22Rv1 (cell line): ENCODE measurements around the gene ZNF3.

Experiments
- CTCF ChIP-seq: fragments of 450-650 bp; IDR thresholded peaks from 2 replicates; pipeline ENCODE4 v1.5.1; 2017; ENCODE audit warnings: mild to moderate bottlenecking
- ZFX ChIP-seq: fragments of 450-650 bp; IDR thresholded peaks from 2 replicates; pipeline ENCODE4 v1.6.1; 2017; ENCODE audit warnings: antibody characterized with exemption, borderline replicate concordance

GRCh38 chr7:100088621-100089457, 7.3 kb upstream of the ZNF3 start, which contains the start of gene COPS6:
- TF ChIP-seq CTCF (no peak), ZFX (no peak)
